NCI-H2081 (cell line): Measurements from ENCODE around the gene OTOF.
"Not testable (repeated sequence)": the region's sequence is repeated elsewhere in the genome, so short reads cannot be mapped to it uniquely, and the experiment has no call there.

Experiments
- DNase-seq, 2 experiments: peaks; one replicate each; lab custom pipeline; 2025; lab: John Stamatoyannopoulos, UW

The OTOF gene

GRCh38 chr2:26480566-26481423 lies 2.9 kb upstream of the OTOF start:
- no peak for DNase-seq

- no peak for DNase-seq
Observed at GRCh38 chr2:26479789-26480565, 2.1 kb upstream of the OTOF start.

- DNase-seq, result no peak
Observed at GRCh38 chr2:26479131-26479788, 1.3 kb upstream of the OTOF start.

- DNase-seq, result no peak
Observed at GRCh38 chr2:26478366-26478765, 442 bp upstream of the OTOF start.

GRCh38 chr2:26477126-26477910 lies 606 bp downstream of the OTOF start:
- DNase-seq, result no peak

- DNase-seq, result no peak
Observed at GRCh38 chr2:26475832-26476501, 2.0 kb downstream of the OTOF start.

GRCh38 chr2:26475037-26475436 lies 2.9 kb downstream of the OTOF start:
- DNase-seq, result no peak

GRCh38 chr2:26474261-26474785 lies 3.6 kb downstream of the OTOF start:
- DNase-seq, result no peak

- no peak for DNase-seq
Observed at GRCh38 chr2:26473796-26474195, 4.1 kb downstream of the OTOF start.

- DNase-seq, result no peak
Observed at GRCh38 chr2:26472821-26473655, 4.9 kb downstream of the OTOF start.

- DNase-seq, result no peak
Observed at GRCh38 chr2:26471766-26472706, 5.9 kb downstream of the OTOF start.

- DNase-seq, result peak in 1 of 2 experiments; percentile 19
Observed at GRCh38 chr2:26471289-26471688, 6.6 kb downstream of the OTOF start.

GRCh38 chr2:26470601-26471260 lies 7.2 kb downstream of the OTOF start:
- no peak for DNase-seq

GRCh38 chr2:26469955-26470354 lies 8.0 kb downstream of the OTOF start:
- DNase-seq, result no peak

- DNase-seq, result peak; percentile 74 to 83
Observed at GRCh38 chr2:26469092-26469710, 8.7 kb downstream of the OTOF start.

- DNase-seq, result not testable (repeated sequence)
Observed at GRCh38 chr2:26468544-26468943, 9.4 kb downstream of the OTOF start.

- no peak for DNase-seq
Observed at GRCh38 chr2:26466662-26467310, 11.1 kb downstream of the OTOF start.
